Ammon's horn (tissue), 1 donor: Measurements from ENCODE around the gene PRRC2B.
"Not testable (repeated sequence)": the region's sequence is repeated elsewhere in the genome, so short reads cannot be mapped to it uniquely, and the experiment has no call there.

ENCODE experiments used
- DNase-seq: peaks from one replicate; pipeline ENCODE4 v3.0.0-alpha.2; 2016; ENCODE audit warnings: low spot score

PRRC2B gene

DNA sequence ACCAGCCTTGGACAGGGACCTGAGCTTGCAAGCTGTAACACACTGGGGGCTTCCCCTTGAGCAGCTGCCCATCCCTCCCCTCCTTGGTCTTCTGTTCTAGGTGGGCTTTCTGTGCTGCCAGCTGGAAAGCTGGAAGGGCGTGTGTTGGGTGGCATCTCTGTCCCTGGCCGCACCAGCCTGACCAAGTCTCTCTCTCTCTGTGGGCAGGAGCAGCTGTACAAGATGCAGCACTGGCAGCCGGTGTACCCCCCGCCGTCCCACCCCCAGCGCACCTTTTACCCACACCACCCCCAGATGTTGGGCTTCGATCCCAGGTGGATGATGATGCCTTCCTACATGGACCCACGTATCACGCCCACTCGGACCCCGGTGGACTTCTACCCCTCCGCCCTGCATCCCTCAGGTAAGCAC lies 76.7 kb downstream of the PRRC2B start:
- DNase-seq: no peak

- DNase-seq: not testable (repeated sequence)
These were observed 78.2 kb downstream of the PRRC2B start for GRCh38 chr9:131472085-131472484.

- no peak for DNase-seq
These were observed 79.5 kb downstream of the PRRC2B start for GRCh38 chr9:131473198-131473885.

- DNase-seq: no peak
These were observed 80.0 kb downstream of the PRRC2B start for GRCh38 chr9:131473891-131474290.

DNA sequence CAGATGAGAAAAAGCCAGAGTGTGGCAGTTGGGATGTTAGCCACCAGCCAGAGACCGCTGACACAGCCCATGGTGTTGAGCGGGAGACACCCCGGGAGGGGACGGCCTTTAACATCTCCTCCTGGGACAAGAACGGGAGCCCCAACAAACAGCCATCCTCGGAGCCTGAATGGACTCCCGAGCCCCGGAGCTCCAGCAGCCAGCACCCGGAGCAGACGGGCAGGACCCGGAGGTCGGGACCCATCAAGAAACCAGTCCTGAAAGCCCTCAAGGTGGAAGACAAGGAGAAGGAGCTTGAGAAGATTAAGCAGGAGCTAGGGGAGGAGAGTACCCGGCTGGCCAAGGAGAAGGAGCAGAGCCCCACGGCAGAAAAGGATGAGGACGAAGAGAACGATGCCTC lies 80.8 kb downstream of the PRRC2B start:
- DNase-seq: no peak

DNA sequence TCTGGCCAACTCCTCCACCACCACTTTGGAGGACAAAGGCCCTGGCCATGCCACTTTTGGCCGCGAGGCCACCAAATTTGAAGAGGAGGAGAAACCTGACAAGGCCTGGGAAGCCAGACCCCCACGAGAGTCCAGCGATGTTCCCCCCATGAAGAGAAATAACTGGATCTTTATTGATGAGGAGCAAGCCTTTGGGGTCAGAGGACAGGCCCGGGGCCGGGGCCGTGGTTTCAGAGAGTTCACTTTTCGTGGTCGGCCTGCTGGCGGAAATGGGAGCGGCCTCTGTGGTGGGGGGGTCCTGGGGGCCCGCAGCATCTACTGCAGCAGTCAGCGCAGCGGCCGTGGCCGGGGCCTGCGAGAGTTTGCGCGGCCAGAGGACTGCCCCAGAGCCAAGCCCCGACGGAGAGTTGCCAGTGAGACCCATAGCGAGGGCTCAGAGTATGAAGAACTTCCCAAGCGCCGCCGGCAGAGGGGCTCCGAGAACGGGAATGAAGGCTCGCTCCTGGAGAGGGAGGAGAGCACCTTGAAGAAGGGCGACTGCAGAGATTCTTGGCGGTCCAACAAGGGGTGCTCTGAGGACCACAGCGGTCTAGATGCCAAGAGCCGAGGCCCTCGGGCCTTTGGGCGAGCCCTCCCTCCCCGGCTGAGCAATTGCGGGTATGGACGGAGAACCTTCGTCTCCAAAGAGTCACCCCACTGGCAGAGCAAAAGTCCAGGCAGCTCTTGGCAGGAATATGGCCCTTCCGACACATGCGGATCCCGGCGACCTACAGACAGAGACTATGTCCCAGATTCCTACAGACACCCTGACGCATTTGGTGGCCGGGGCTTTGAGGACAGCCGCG lies 81.4 kb downstream of the PRRC2B start:
- no peak for DNase-seq

- no peak for DNase-seq
These were observed 82.3 kb downstream of the PRRC2B start for GRCh38 chr9:131475956-131476776.

DNA sequence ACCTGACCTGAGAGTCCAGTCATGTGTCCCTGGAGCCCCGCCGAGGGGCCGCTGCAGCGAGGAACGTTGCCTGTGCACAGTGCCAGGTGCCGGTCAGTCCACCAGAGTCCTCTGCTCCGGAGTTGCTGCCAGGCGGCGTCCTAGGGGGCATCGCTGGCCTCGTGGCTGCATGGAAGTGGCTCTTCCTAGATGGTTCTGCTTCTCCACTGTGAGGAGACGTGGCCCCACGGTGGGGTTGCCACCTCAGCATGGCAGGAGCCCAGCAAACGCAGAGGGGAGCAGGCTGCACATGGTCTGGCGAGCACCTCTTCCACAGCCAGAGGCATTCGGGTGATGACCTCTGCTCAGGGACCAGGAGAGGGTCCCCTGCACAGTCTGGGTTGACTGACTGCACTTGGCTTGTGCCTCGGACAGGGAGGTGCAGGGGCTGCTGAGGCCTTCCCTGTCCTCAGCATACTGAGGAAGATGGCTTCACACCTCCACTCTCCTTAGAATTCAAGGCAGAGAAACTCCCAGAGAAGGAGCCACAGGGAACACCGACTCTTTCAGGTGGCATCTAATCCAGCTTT lies 83.0 kb downstream of the PRRC2B start:
- DNase-seq: no peak

DNA sequence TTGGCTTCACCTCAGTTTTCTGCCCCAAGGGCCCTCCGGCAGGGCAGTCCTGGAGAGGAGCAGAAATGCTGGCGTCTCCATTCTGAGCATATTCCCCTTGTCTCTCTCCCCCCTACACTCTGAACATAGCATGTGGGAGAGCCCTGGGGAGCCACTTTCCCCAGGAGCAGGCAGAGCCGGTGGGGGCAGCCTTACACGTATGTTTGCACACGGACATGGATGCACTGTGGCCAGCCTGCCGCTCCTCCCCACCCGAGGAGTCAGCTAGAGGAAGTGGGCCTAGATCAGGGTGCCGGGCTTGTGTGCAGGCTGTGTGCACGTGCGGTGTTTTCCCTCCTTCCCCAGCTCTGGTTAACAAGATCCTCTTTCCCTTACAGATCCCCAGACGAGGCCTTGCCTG lies 83.5 kb downstream of the PRRC2B start:
- DNase-seq: peak; percentile 50

DNA sequence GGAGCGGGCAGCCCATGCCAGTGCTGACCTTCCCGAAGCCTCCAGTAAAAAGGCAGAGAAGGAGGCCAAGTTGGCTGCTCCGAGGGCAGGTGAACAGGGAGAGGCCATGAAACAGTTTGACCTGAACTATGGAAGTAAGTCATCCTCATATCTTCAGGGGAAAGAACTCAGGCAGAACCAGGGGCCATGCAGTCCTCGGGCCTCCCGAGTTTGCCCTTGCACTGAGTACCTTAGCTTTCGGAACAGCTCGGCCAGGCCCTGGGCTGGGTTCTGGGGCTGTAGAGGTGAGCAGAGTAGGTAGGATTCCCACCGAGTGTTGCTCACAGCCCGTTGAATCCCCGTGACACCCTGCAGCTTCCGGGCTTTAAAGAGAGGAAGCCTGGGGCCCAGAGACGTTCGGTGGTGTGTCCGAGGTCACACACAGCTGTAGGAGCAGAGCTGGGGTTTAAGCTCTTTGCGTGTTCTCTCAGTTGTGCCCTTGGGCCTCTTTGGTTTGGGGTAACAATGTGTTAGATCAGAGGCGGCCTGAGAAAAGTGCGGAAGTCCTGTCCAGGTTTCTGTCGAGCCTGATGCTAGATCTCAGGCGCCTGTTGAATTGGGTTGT lies 84.0 kb downstream of the PRRC2B start:
- DNase-seq: no peak

DNA sequence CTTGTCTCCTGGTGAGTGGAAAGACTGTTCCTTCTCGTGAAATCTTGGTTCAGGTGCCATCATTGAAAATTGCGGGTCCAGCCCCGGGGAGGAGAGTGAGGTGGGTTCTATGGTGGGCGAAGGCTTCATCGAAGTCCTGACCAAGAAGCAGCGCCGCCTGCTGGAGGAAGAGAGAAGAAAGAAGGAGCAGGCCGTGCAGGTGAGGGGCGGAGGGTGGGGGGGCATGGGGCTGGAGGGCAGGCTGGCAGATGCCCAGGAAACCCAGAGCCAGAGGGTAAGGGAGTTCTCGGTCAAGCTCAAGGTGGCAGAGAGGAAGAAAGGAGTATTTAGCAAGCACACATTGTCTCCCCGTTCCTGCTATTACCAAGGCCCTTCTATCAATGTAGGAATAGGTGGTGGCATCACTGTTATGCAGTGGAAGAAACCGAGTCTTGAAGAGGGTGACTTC lies 84.6 kb downstream of the PRRC2B start:
- DNase-seq: no peak

- DNase-seq: no peak
These were observed 85.0 kb downstream of the PRRC2B start for GRCh38 chr9:131478911-131479310.

GRCh38 chr9:131480258-131480657 lies 86.4 kb downstream of the PRRC2B start:
- DNase-seq: no peak

DNA sequence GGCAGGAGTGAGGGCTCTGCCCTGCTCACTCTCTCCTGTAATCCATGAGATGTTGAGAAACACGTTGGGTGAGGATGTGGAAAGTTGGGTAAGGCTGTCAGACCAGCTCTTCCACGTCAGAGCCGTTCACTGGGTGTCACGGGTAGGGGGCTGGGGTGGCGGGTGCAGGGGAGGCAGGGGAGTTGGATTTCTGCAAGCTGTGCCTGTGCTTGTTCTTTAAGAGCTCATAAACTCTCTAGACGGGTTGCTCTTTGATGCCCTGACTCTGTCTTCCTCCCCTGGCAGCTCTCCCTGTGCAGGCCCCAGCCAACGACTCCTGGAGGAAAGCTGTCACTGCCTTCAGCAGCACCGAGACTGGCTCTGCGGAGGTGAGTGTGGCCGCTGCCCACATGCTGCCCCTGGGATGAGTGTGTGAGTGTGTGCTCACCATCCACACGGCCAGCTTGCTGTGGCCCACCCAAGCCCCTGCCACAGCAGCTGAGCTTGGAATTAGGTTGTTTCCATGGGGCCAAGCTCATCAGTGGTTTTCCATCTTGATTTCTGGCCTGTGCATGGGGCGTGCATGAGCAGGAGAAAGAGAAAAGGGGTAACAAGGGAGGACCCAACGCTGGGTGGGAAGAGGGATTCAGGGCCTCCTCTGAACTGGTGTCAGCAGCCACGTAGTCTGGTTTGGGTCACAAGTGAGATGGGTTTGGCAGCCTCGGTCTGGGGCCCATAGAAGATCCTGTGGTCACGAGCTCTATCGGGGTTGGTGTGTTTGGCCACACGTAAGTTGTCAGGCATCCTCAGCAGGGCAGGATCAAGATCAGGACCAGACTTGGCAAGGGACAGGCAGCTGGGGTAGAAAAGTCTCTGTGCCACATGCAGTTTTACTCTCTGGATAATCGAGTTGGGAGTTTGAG lies 87.8 kb downstream of the PRRC2B start:
- DNase-seq: no peak

- no peak for DNase-seq
These were observed 88.6 kb downstream of the PRRC2B start for GRCh38 chr9:131482343-131483006.

GRCh38 chr9:131483319-131484050 lies 89.6 kb downstream of the PRRC2B start:
- DNase-seq: no peak

DNA sequence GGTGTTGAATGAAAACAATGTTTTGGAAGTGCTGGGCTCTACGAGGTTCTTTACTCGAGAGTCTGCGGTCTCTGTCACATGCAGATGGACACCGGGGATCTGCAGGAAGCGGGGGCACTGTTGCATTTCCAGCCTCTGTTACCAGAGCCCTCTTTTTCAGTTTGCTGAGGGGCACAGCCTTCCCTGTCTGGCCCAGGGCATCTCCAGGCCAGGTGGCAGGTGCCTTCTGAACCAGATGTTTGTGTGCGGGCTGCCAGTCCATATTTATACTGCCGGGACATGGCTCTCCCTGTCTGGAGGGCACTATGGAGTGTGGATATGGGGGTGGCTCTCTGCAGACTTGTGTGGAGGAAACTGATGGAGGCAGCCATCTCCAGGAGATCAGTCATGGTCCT lies 90.2 kb downstream of the PRRC2B start:
- DNase-seq: no peak

- no peak for DNase-seq
These were observed 90.8 kb downstream of the PRRC2B start for GRCh38 chr9:131484560-131485185.

DNA sequence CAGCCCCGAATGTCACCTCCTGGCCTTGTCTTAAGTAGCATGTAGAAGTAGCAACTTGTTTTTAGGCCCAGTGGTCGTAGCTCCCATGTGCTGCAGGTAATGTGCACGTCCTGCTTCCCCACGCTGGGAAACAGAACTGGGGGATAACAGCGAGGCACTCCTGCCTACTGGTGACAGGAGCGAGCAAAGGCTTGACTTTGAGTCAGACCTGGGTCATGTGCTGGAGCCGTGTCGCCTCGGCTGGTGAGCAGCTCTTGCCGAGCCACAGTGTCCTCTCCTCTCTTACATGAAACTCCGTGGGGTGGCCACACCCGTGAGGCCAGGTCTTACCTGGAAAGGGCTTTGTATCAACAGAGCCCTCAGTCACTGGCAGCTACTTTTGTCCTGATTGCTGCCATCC lies 91.3 kb downstream of the PRRC2B start:
- DNase-seq: no peak
